Measurements from ENCODE around the gene CCDC102A.

DNA sequence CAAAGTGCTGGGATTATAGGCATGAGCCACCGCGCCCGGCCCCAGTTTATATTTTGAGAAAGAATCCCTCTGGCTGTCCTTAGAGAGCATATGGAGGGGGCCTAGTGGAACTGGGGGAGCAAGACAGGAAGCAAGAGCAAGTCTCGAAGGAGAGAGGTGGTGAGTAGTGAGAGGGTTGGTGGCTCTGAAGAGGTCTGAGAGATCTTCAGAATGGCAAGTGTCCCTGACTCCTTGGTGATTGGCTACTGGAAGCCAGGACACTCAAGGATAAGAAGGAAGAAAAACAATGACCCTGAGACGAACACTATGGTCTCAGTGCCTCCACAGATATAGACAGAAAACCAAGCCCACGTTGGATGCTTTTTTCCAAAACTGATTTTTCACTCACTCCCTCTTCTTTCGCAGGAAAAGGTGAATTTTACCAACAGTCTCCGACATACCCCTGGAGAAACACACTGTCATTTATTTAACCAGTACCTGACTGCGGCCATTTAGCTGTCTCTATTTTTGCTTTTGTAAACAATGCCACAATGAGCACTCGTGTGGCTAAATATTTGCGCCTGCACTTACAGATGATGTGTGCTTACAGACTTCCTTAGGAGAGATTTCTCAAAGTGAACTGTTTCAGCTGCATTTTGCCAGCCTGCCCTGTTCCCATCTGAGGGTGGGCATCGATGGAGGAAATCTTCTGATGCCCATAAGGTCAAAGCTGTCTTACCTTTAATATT lies 34.2 kb downstream of the CCDC102A start:
- TF ChIP-seq ZNF184 (tag by site-specific recombination; IDR thresholded peaks at IDR 0.05) (no peak), CTCF (tag by site-specific recombination; IDR thresholded peaks at IDR 0.05) (no peak), ZNF133 (tag by site-specific recombination; IDR thresholded peaks at IDR 0.05) (no peak), ZNF558 (tag by site-specific recombination; IDR thresholded peaks at IDR 0.05) (no peak)

Measured in HEK293 (cell line).